H9 (cell line): ENCODE measurements around the gene GBA2. TPM values are rescaled to one million over a fixed set of nuclear protein-coding genes. Genes with fewer than 3 reads are reported as not detected.

Source experiments
- DNase-seq: peaks from one replicate; pipeline ENCODE4 v3.0.0-alpha.2; 2017
- H2AFZ ChIP-seq: one replicate; pipeline ENCODE4 v1.6.1; 2013; ENCODE audit warnings: mild to moderate bottlenecking, low read length, control low read depth, moderate library complexity
- H2AK5ac ChIP-seq: 2 replicates; pipeline ENCODE4 v1.6.1; 2013; ENCODE audit warnings: low read length, control low read depth, mixed read lengths; ENCODE audit not compliant: insufficient read length
- H2BK120ac ChIP-seq: one replicate; pipeline ENCODE4 v1.6.1; 2013; ENCODE audit warnings: low read depth, mild to moderate bottlenecking, low read length, control low read depth, inconsistent platforms; ENCODE audit not compliant: poor library complexity, severe bottlenecking
- H2BK12ac ChIP-seq: 2 replicates; pipeline ENCODE4 v1.6.1; 2013; ENCODE audit warnings: low read length, control low read depth, mixed read lengths, low read depth; ENCODE audit not compliant: insufficient read length
- H2BK15ac ChIP-seq: 2 replicates; pipeline ENCODE4 v1.6.1; 2013; ENCODE audit warnings: low read depth, low read length, control low read depth
- H2BK20ac ChIP-seq: one replicate; pipeline ENCODE4 v1.6.1; 2013; ENCODE audit warnings: low read depth, mild to moderate bottlenecking, low read length, control low read depth, inconsistent platforms; ENCODE audit not compliant: poor library complexity, severe bottlenecking
- H2BK5ac ChIP-seq: 2 replicates; pipeline ENCODE4 v1.6.1; 2013; ENCODE audit warnings: low read length, control low read depth, mixed read lengths; ENCODE audit not compliant: insufficient read length
- H3K14ac ChIP-seq: 2 replicates; pipeline ENCODE4 v1.6.1; 2013; ENCODE audit warnings: low read length, control low read depth; ENCODE audit not compliant: insufficient read depth
- H3K18ac ChIP-seq: 2 replicates; pipeline ENCODE4 v1.6.1; 2013; ENCODE audit warnings: low read depth, mild to moderate bottlenecking, mixed read lengths, low read length, control low read depth; ENCODE audit not compliant: insufficient read length
- H3K23ac ChIP-seq: 2 replicates; pipeline ENCODE4 v1.6.1; 2013; ENCODE audit warnings: low read length, control low read depth, mixed read lengths, low read depth; ENCODE audit not compliant: insufficient read length
- H3K23me2 ChIP-seq: 2 replicates; pipeline ENCODE4 v1.6.1; 2013; ENCODE audit warnings: low read depth, mild to moderate bottlenecking, mixed read lengths, low read length, control low read depth; ENCODE audit not compliant: insufficient read length, poor library complexity, severe bottlenecking
- H3K27ac ChIP-seq: 2 replicates; pipeline ENCODE4 v1.5.1; 2013; ENCODE audit warnings: low read length, control low read depth, mixed read lengths, low read depth; ENCODE audit not compliant: insufficient read length
- H3K27me3 ChIP-seq: 2 replicates; pipeline ENCODE4 v1.6.1; 2013; ENCODE audit warnings: low read length, control low read depth, inconsistent platforms; ENCODE audit not compliant: insufficient read depth
- H3K4ac ChIP-seq: 2 replicates; pipeline ENCODE4 v1.6.1; 2013; ENCODE audit warnings: low read depth, mild to moderate bottlenecking, control low read depth, inconsistent platforms, low read length, moderate library complexity
- H3K4me1 ChIP-seq: 2 replicates; pipeline ENCODE4 v1.6.1; 2013; ENCODE audit warnings: low read length, control low read depth, inconsistent platforms; ENCODE audit not compliant: insufficient read depth
- H3K4me2 ChIP-seq: 2 replicates; pipeline ENCODE4 v1.6.1; 2013; ENCODE audit warnings: low read length, control low read depth, mixed read lengths; ENCODE audit not compliant: insufficient read length, insufficient read depth
- H3K56ac ChIP-seq: 2 replicates; pipeline ENCODE4 v1.6.1; 2013; ENCODE audit warnings: low read depth, mild to moderate bottlenecking, mixed read lengths, low read length, control low read depth; ENCODE audit not compliant: insufficient read length
- H3K79me1 ChIP-seq: 2 replicates; pipeline ENCODE4 v1.6.1; 2013; ENCODE audit warnings: low read depth, mild to moderate bottlenecking, moderate library complexity, low read length, control low read depth, inconsistent platforms; ENCODE audit not compliant: insufficient read depth, poor library complexity, severe bottlenecking
- H3K79me2 ChIP-seq: 2 replicates; pipeline ENCODE4 v1.6.1; 2013; ENCODE audit warnings: low read length, control low read depth, inconsistent platforms; ENCODE audit not compliant: insufficient read depth
- H3K9ac ChIP-seq: 2 replicates; pipeline ENCODE4 v1.6.1; 2013; ENCODE audit warnings: low read length, control low read depth, mixed read lengths; ENCODE audit not compliant: insufficient read length; ENCODE audit errors: extremely low read depth
- H3K9me3 ChIP-seq: one replicate; pipeline ENCODE4 v1.6.1; 2013; ENCODE audit warnings: low read depth, low read length, inconsistent platforms; ENCODE audit not compliant: control insufficient read depth
- H3T11ph ChIP-seq: one replicate; pipeline ENCODE4 v1.6.1; 2013; ENCODE audit warnings: mild to moderate bottlenecking, low read length, control low read depth, inconsistent platforms
- H4K20me1 ChIP-seq: one replicate; pipeline ENCODE4 v1.6.1; 2013; ENCODE audit not compliant: control insufficient read depth, insufficient read length, insufficient read depth
- H4K5ac ChIP-seq: 2 replicates; pipeline ENCODE4 v1.6.1; 2013; ENCODE audit warnings: low read depth, mild to moderate bottlenecking, mixed read lengths, low read length, control low read depth; ENCODE audit not compliant: insufficient read length
- H4K8ac ChIP-seq: replicated peaks from 2 replicates; pipeline ENCODE4 v1.6.1; 2013; ENCODE audit warnings: low read length, control low read depth, mixed read lengths, low read depth; ENCODE audit not compliant: insufficient read length
- H4K91ac ChIP-seq: 2 replicates; pipeline ENCODE4 v1.6.1; 2013; ENCODE audit warnings: low read depth, mild to moderate bottlenecking, moderate library complexity, mixed read lengths, low read length, control low read depth; ENCODE audit not compliant: insufficient read length
- H3K27ac Mint-ChIP-seq, 3 experiments: 2 replicates in 2 of 3; 3 replicates in 1 of 3; pipeline ENCODE4 v1.8.0; 2020 to 2021; ENCODE audit warnings: mixed read lengths in 3 of 3, mild to moderate bottlenecking in 1 of 3, moderate library complexity in 1 of 3
- H3K27me3 Mint-ChIP-seq: 2 replicates; pipeline ENCODE4 v1.8.0; 2021; ENCODE audit warnings: low read depth, mild to moderate bottlenecking, moderate library complexity, mixed read lengths
- H3K36me3 Mint-ChIP-seq, 3 experiments: 2 replicates in 2 of 3; 3 replicates in 1 of 3; pipeline ENCODE4 v1.8.0; 2020 to 2021; ENCODE audit warnings: low read depth in 3 of 3, mixed read lengths in 3 of 3; ENCODE audit not compliant: insufficient read depth in 1 of 3
- H3K4me1 Mint-ChIP-seq, 2 experiments: 2 replicates each; pipeline ENCODE4 v1.8.0; 2020; ENCODE audit warnings: mixed read lengths in 2 of 2
- H3K4me3 Mint-ChIP-seq, 2 experiments: 2 replicates in 1 of 2; 3 replicates in 1 of 2; pipeline ENCODE4 v1.8.0; 2020 to 2021; ENCODE audit warnings: mild to moderate bottlenecking in 2 of 2, mixed read lengths in 2 of 2, moderate library complexity in 1 of 2
- H3K9me3 Mint-ChIP-seq, 2 experiments: 2 replicates in 1 of 2; 3 replicates in 1 of 2; pipeline ENCODE4 v1.8.0; 2020; ENCODE audit warnings: mild to moderate bottlenecking in 2 of 2, mixed read lengths in 2 of 2, moderate library complexity in 1 of 2
- CTCF ChIP-seq: fragments of 200-600 bp; sonication (generic); conservative IDR thresholded peaks from 3 replicates; pipeline ENCODE4 v1.8.0; 2021; ENCODE audit warnings: antibody characterized with exemption, mild to moderate bottlenecking
- WGBS: extraction: QIAGEN DNeasy Blood & Tissue Kit; methylation state at CpG from one replicate; pipeline ENCODE4 v1.1.7; 2013; ENCODE audit warnings: missing lambda C conversion rate, low lambda C conversion rate, mixed read lengths; ENCODE audit not compliant: insufficient read length; ENCODE audit errors: extremely low coverage; 5-methylcytosine and 5-hydroxymethylcytosine counted together
- total RNA-seq: library from RNA; stranded (reverse); gene quantifications from 2 replicates; pipeline ENCODE4 v1.2.1, GENCODE V29; 2021

Gene GBA2
- total RNA-seq, 1 experiment from 2014 or later = 103 TPM

DNA sequence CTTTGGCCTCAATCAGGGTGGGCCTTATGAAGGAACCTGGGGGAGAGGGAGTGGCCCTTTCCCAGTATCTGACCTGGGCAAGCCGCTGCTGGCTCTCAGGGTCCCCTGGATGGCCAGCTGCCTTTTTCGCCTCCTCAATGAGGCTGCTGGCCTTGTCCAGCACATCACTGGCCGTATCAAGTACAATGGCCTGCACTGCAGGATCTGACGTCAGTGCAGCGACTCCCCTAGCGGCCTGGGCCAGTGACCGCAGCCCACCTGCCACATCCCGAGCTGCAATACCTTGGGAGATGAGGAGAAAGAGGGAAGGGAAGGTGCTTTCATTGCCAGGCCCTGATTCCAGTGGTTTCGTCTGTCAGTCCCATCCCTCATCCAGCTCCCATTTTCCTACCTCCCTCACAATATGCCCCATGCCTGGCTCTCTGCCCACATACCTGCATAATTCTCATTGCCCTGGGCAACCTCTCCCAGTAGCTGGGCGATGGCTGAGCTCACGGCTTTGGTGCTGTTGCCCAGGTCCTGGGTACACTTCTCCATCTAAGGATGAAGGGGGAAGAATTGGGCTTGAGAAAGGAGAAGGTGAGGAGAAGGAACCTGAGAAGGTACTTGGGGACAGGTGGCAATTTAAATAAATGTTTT is 36.1 kb downstream of the GBA2 start:
- H3K36me3 Mint-ChIP-seq = peaks cover 54 to 93% (median 76%) of the 10 kb centered on the region in 3 experiments

More for the DNA sequence above, 36.1 kb downstream of the GBA2 start:
- H3K4me2 ChIP-seq = no peak overlapping the region
- H3K4me1 ChIP-seq = no peaks in the 10 kb centered on the region
- H2AK5ac ChIP-seq = no peak overlapping the region
- no peaks in the 10 kb centered on the region for H4K20me1 ChIP-seq
- H3K79me2 ChIP-seq = no peaks in the 10 kb centered on the region
- H3K4me1 Mint-ChIP-seq = peaks cover 0 to 9% of the 10 kb centered on the region in 2 experiments; a peak in 2 of 4 replicates
- no CpG with 5 or more reads among the region's 11 CpGs for WGBS
- H2BK120ac ChIP-seq = no peak overlapping the region
- H3K9me3 Mint-ChIP-seq = no peaks in the 10 kb centered on the region
- H3K4me3 Mint-ChIP-seq = no peak overlapping the region
- H3K23me2 ChIP-seq = no peaks in the 10 kb centered on the region
- H2BK15ac ChIP-seq = no peak overlapping the region
- H4K8ac ChIP-seq = no peak overlapping the region
- no peak overlapping the region for H3K4ac ChIP-seq
- no peak overlapping the region for H2BK20ac ChIP-seq
- H2BK12ac ChIP-seq = no peak overlapping the region
- no peak overlapping the region for H2BK5ac ChIP-seq
- H3T11ph ChIP-seq = no peak overlapping the region
- no peak overlapping the region for H3K9ac ChIP-seq
- no peak overlapping the region for H4K91ac ChIP-seq
- H3K27me3 ChIP-seq = no peaks in the 10 kb centered on the region
- no peak overlapping the region for H3K27ac ChIP-seq
- peak; percentile 47 for DNase-seq
- H3K56ac ChIP-seq = no peak overlapping the region
- H2AFZ ChIP-seq = no peak overlapping the region
- no peak overlapping the region for H3K23ac ChIP-seq
- H3K9me3 ChIP-seq = no peaks in the 10 kb centered on the region
- H3K27me3 Mint-ChIP-seq = no peaks in the 10 kb centered on the region; the same call in 1 of the 2 replicates
- no peak overlapping the region for H3K14ac ChIP-seq
- no peak overlapping the region for H3K18ac ChIP-seq
- peak overlapping the region in 1 of 3 experiments; percentile 23; a peak in 1 of 7 replicates for H3K27ac Mint-ChIP-seq
- no peak overlapping the region for H4K5ac ChIP-seq
- no peaks in the 10 kb centered on the region for H3K79me1 ChIP-seq
- TF ChIP-seq CTCF = peak; percentile 44
